ENCODE measurements around the gene EPC2. TPM values are rescaled to one million over a fixed set of nuclear protein-coding genes. Genes with fewer than 3 reads are reported as not detected.
"Not testable (repeated sequence)": the region's sequence is repeated elsewhere in the genome, so short reads cannot be mapped to it uniquely, and the experiment has no call there.

EPC2 gene
- total RNA-seq, 1 experiment from 2014 or later = 32.4 TPM

DNA sequence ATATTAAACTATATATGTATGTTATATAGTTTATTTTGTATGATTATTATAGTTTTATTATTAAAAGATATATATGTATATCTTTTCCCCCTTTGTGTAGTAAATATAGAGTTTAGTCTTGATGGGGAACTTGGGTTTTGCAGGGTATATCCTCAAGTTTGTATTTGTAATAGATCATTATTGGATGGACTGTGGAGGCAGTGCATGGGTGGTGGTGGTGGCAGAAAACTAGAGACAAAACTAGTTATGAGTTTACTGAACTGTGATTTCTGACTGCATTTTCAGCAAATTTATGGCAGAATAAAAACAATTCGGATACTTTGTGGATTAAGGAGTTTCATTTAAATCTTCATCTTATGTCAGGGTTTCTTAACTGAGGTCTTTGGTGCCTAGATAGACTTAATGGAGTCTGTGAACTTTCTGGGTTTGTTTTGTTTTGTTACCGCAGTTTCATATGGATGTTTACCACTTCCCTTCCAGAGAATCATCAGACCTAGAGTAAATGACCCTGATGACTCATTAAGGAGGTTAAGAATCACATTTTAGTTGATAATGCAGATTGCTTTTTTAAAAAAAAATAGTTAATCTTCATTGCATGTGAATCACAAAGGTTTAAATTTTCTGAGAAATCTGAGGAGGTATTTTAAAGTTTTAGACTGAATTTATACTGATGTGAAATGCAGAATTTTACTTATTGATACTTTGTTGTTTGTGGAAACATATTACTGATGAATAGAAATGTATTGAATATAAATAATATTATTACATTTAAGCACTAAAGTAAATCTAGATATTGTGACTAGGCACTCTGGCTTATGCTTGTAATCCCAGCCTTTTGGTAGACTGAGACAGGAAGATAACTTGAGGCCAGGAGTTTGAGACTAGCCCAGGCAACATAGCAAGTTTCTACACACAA, 14.5 kb downstream of the EPC2 start:
- Histone ChIP-seq H3K4me1 (ENCODE audit: insufficient read depth, low read length, poor library complexity, severe bottlenecking) (peaks cover 43% of the 10 kb centered on the region), H3K27me3 (replicated peaks; ENCODE audit: insufficient read depth, low read depth, low read length, poor library complexity) (no peaks in the 10 kb centered on the region), H3K36me3 (ENCODE audit: insufficient read depth, low read length, poor library complexity, severe bottlenecking) (no peaks in the 10 kb centered on the region), H3K9me3 (ENCODE audit: low read depth, low read length, poor library complexity, severe bottlenecking) (no peaks in the 10 kb centered on the region), H3K4me3 (ENCODE audit: low read depth, low read length, poor library complexity, severe bottlenecking) (no peak overlapping the region), H3K27ac (ENCODE audit: low read depth, low read length, poor library complexity, severe bottlenecking) (peak overlapping the region; percentile 37)
- CTCF ChIA-PET = interaction anchor here (0.7 kb wide), 1 partner anchor 19 kb away, joined by 4 read pairs; no protein-coding TSS in a partner anchor
- BruUV-seq (replicated peaks) = no TSS peak
- POLR2A ChIA-PET (ENCODE audit: low non-redundant PET) = no interaction called here
- peak; percentile 24 for DNase-seq (ENCODE audit: low spot score)
- TF ChIP-seq, protein P1, sequence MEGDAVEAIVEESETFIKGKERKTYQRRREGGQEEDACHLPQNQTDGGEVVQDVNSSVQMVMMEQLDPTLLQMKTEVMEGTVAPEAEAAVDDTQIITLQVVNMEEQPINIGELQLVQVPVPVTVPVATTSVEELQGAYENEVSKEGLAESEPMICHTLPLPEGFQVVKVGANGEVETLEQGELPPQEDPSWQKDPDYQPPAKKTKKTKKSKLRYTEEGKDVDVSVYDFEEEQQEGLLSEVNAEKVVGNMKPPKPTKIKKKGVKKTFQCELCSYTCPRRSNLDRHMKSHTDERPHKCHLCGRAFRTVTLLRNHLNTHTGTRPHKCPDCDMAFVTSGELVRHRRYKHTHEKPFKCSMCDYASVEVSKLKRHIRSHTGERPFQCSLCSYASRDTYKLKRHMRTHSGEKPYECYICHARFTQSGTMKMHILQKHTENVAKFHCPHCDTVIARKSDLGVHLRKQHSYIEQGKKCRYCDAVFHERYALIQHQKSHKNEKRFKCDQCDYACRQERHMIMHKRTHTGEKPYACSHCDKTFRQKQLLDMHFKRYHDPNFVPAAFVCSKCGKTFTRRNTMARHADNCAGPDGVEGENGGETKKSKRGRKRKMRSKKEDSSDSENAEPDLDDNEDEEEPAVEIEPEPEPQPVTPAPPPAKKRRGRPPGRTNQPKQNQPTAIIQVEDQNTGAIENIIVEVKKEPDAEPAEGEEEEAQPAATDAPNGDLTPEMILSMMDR (conservative IDR thresholded peaks at IDR 0.05; ENCODE audit: low read depth, low read length) = no peak
- intact Hi-C loops (cut with micrococcal nuclease; ENCODE audit: unreplicated experiment) = no loop called here

DNA sequence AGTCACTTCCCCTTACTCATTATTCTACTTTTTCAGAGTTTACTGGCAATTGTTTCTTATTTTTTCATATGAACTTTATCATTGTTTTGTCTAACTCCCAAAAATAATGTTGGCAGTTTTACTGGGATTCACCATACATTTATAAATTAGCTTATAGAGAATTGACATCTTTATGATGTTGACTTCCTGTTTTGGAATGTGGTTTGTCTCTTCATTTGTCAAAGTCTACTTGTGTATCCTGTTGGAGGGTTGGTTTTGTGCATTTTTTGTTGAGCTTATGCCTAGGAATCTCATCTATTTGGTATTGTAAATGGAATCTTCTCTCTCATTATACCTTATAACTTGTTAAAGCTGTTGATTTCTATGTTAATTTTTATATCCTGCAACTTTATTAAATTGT, 16.4 kb downstream of the EPC2 start:
- Histone ChIP-seq H3K36me3 (ENCODE audit: insufficient read depth, low read length, poor library complexity, severe bottlenecking) (no peaks in the 10 kb centered on the region), H3K27ac (ENCODE audit: low read depth, low read length, poor library complexity, severe bottlenecking) (peak overlapping the region; percentile 37), H3K9me3 (ENCODE audit: low read depth, low read length, poor library complexity, severe bottlenecking) (no peaks in the 10 kb centered on the region), H3K27me3 (replicated peaks; ENCODE audit: insufficient read depth, low read depth, low read length, poor library complexity) (no peaks in the 10 kb centered on the region), H3K4me3 (ENCODE audit: low read depth, low read length, poor library complexity, severe bottlenecking) (peak overlapping the region; percentile 3), H3K4me1 (ENCODE audit: insufficient read depth, low read length, poor library complexity, severe bottlenecking) (peaks cover 41% of the 10 kb centered on the region)
- no peak for TF ChIP-seq EZH2 (IDR thresholded peaks at IDR 0.05; ENCODE audit: borderline replicate concordance, low read depth, low read length, poor library complexity, severe bottlenecking)
- TF ChIP-seq, protein P1 (conservative IDR thresholded peaks at IDR 0.05; ENCODE audit: low read depth, low read length) = no peak
- intact Hi-C loops (cut with micrococcal nuclease; ENCODE audit: unreplicated experiment) = loop anchor here (2.0 kb wide), 1 partner anchor 14 kb away; no protein-coding TSS in a partner anchor
- CTCF ChIA-PET = interaction anchor here (1.0 kb wide), 1 partner anchor 16 kb away, joined by 3 read pairs; no protein-coding TSS in a partner anchor
- POLR2A ChIA-PET (ENCODE audit: low non-redundant PET) = interaction anchor here (0.7 kb wide), 1 partner anchor 861 kb away, joined by 3 read pairs; no protein-coding TSS in a partner anchor
- peak; percentile 77 for DNase-seq (ENCODE audit: low spot score)
- no TSS peak for BruUV-seq (replicated peaks)

DNA sequence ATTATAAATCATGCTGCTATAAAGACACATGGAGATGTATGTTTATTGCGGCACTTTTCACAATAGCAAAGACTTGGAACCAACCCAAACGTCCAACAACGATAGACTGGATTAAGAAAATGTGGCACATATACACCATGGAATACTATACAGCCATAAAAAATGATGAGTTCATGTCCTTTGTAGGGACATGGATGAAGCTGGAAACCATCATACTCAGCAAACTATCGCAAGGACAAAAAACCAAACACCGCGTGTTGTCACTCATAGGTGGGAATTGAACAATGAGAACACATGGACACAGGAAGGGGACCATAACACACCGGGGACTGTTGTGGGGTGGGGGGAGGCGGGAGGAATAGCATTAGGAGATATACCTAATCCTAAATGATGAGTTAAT, 17.8 kb downstream of the EPC2 start:
- intact Hi-C loops (cut with micrococcal nuclease; ENCODE audit: unreplicated experiment); POLR2A ChIA-PET (ENCODE audit: low non-redundant PET); H3K4me3 ChIP-seq (ENCODE audit: low read depth, low read length, poor library complexity, severe bottlenecking); H3K27ac ChIP-seq (ENCODE audit: low read depth, low read length, poor library complexity, severe bottlenecking); H3K9me3 ChIP-seq (ENCODE audit: low read depth, low read length, poor library complexity, severe bottlenecking); BruUV-seq (replicated peaks); CTCF ChIA-PET; H3K27me3 ChIP-seq (replicated peaks; ENCODE audit: insufficient read depth, low read depth, low read length, poor library complexity); H3K36me3 ChIP-seq (ENCODE audit: insufficient read depth, low read length, poor library complexity, severe bottlenecking); DNase-seq (ENCODE audit: low spot score): not testable (repeated sequence)
- H3K4me1 ChIP-seq (ENCODE audit: insufficient read depth, low read length, poor library complexity, severe bottlenecking) = peaks cover 51% of the 10 kb centered on the region
